Activated CD4-positive, alpha-beta memory T cell treated with anti-CD3 and anti-CD28 coated beads for 36 hours (primary cell): ENCODE measurements around the gene WIPF2. TPM values are rescaled to one million over a fixed set of nuclear protein-coding genes. Genes with fewer than 3 reads are reported as not detected.
"Not testable (repeated sequence)": the region's sequence is repeated elsewhere in the genome, so short reads cannot be mapped to it uniquely, and the experiment has no call there.

ENCODE experiments used
- CTCF ChIA-PET: fragments of 350-600 bp; sonication (Branson Sonifier 250); formaldehyde crosslinking; loops from one replicate; lab custom pipeline; 2021; ENCODE audit warnings: antibody characterized with exemption, inconsistent platforms; lab: Charles Lee
- POLR2A ChIA-PET: fragments of 350-600 bp; sonication (Branson Sonifier 250); formaldehyde crosslinking; loops from one replicate; lab custom pipeline; 2021; ENCODE audit warnings: antibody characterized with exemption; lab: Charles Lee
- DNase-seq: peaks from one replicate; pipeline ENCODE4 v3.0.0-alpha.2; 2020
- H3K27ac Mint-ChIP-seq: one replicate; pipeline ENCODE4 v1.8.0; 2021; ENCODE audit warnings: mixed read lengths
- H3K27me3 Mint-ChIP-seq: one replicate; pipeline ENCODE4 v1.8.0; 2021; ENCODE audit warnings: mixed read lengths
- H3K36me3 Mint-ChIP-seq: one replicate; pipeline ENCODE4 v1.8.0; 2021; ENCODE audit warnings: mixed read lengths
- H3K4me1 Mint-ChIP-seq: one replicate; pipeline ENCODE4 v1.8.0; 2021; ENCODE audit warnings: low read depth, mixed read lengths
- H3K4me3 Mint-ChIP-seq: one replicate; pipeline ENCODE4 v1.8.0; 2021; ENCODE audit warnings: mild to moderate bottlenecking, mixed read lengths
- H3K9me3 Mint-ChIP-seq: one replicate; pipeline ENCODE4 v1.8.0; 2021; ENCODE audit warnings: mixed read lengths
- intact Hi-C: fragments of 100-400 bp; cut with micrococcal nuclease; formaldehyde crosslinking; loops from one replicate; pipeline ENCODE4 v1.15.1; 2023
- total RNA-seq, 2 experiments: library from RNA; stranded (reverse); gene quantifications; one replicate each; pipeline ENCODE4 v1.2.3, GENCODE V29; 2021

Gene WIPF2
- total RNA-seq, 2 experiments from 2014 or later: 19.0 to 20.6 TPM

- intact Hi-C loops: no loop called here
Measured at GRCh38 chr17:40224718-40225550, 5.8 kb downstream of the WIPF2 start.

GRCh38 chr17:40229146-40229545 lies 10.0 kb downstream of the WIPF2 start:
- intact Hi-C loops, H3K9me3 Mint-ChIP-seq, H3K27ac Mint-ChIP-seq, H3K4me3 Mint-ChIP-seq, H3K36me3 Mint-ChIP-seq, DNase-seq, H3K27me3 Mint-ChIP-seq: not testable (repeated sequence)
- H3K4me1 Mint-ChIP-seq: peaks cover 24% of the 10 kb centered on the region
- ChIA-PET CTCF (interaction anchor here (0.9 to 1.5 kb wide), 3 partner anchors 22 to 216 kb away, joined by 3 read pairs; no protein-coding TSS in a partner anchor), POLR2A (interaction anchor here (1.2 kb wide), 1 partner anchor 10 kb away, joined by 5 read pairs; the partner anchor contains the start of gene WIPF2)

More at GRCh38 chr17:40224718-40225550, 5.8 kb downstream of the WIPF2 start:
- no peaks in the 10 kb centered on the region for H3K9me3 Mint-ChIP-seq
- H3K4me3 Mint-ChIP-seq: no peak overlapping the region
- no peaks in the 10 kb centered on the region for H3K27me3 Mint-ChIP-seq
- DNase-seq: no peak
- peaks cover 8% of the 10 kb centered on the region for H3K36me3 Mint-ChIP-seq
- ChIA-PET POLR2A (no interaction called here), CTCF (no interaction called here)
- peaks cover 29% of the 10 kb centered on the region for H3K4me1 Mint-ChIP-seq
- no peak overlapping the region for H3K27ac Mint-ChIP-seq

GRCh38 chr17:40230670-40231069 lies 11.6 kb downstream of the WIPF2 start:
- Mint-ChIP-seq H3K27ac (no peak overlapping the region), H3K9me3 (no peaks in the 10 kb centered on the region)

GRCh38 chr17:40231928-40232327 lies 12.8 kb downstream of the WIPF2 start:
- intact Hi-C loops: loop anchor here (5.0 kb wide), 1 partner anchor 50 kb away; no protein-coding TSS in a partner anchor
- H3K4me3 Mint-ChIP-seq, H3K9me3 Mint-ChIP-seq, H3K27ac Mint-ChIP-seq, DNase-seq, POLR2A ChIA-PET, H3K27me3 Mint-ChIP-seq: not testable (repeated sequence)
- CTCF ChIA-PET: interaction anchor here (1.4 kb wide), 1 partner anchor 71 kb away, joined by 5 read pairs; no protein-coding TSS in a partner anchor
- Mint-ChIP-seq H3K4me1 (peaks cover 18% of the 10 kb centered on the region), H3K36me3 (peaks cover 16% of the 10 kb centered on the region)

More at GRCh38 chr17:40230670-40231069, 11.6 kb downstream of the WIPF2 start:
- DNase-seq: no peak
- H3K27me3 Mint-ChIP-seq: no peaks in the 10 kb centered on the region
- peaks cover 16% of the 10 kb centered on the region for H3K36me3 Mint-ChIP-seq
- no peak overlapping the region for H3K4me3 Mint-ChIP-seq
- POLR2A ChIA-PET: interaction anchor here (0.6 to 1.2 kb wide), 2 partner anchors 12 to 62 kb away, joined by 4 to 5 read pairs; partner anchors contain the start of gene WIPF2
- intact Hi-C loops: loop anchor here (5.0 kb wide), 1 partner anchor 52 kb away; no protein-coding TSS in a partner anchor
- H3K4me1 Mint-ChIP-seq: peaks cover 18% of the 10 kb centered on the region
- CTCF ChIA-PET: no interaction called here

- Mint-ChIP-seq H3K27me3 (no peaks in the 10 kb centered on the region), H3K4me1 (peaks cover 24% of the 10 kb centered on the region), H3K36me3 (peaks cover 4% of the 10 kb centered on the region), H3K27ac (no peak overlapping the region), H3K9me3 (no peaks in the 10 kb centered on the region), H3K4me3 (no peak overlapping the region)
- intact Hi-C loops: no loop called here
- ChIA-PET POLR2A (no interaction called here), CTCF (interaction anchor here (1.4 kb wide), 1 partner anchor 209 kb away, joined by 5 read pairs; no protein-coding TSS in a partner anchor)
- DNase-seq: no peak
Measured at GRCh38 chr17:40241252-40241834, 22.2 kb downstream of the WIPF2 start.

GRCh38 chr17:40242774-40243173 lies 23.7 kb downstream of the WIPF2 start:
- intact Hi-C loops: no loop called here
- Mint-ChIP-seq H3K4me1 (peaks cover 24% of the 10 kb centered on the region), H3K27ac (no peak overlapping the region), H3K9me3 (no peaks in the 10 kb centered on the region), H3K27me3 (no peaks in the 10 kb centered on the region), H3K36me3 (peaks cover 4% of the 10 kb centered on the region), H3K4me3 (no peak overlapping the region)
- DNase-seq: no peak
- POLR2A ChIA-PET: no interaction called here
- CTCF ChIA-PET: interaction anchor here (0.6 to 1.1 kb wide), 2 partner anchors 26 to 216 kb away, joined by 3 to 7 read pairs; no protein-coding TSS in a partner anchor

GRCh38 chr17:40243761-40244160 lies 24.7 kb downstream of the WIPF2 start:
- Mint-ChIP-seq H3K4me3 (no peak overlapping the region), H3K9me3 (no peaks in the 10 kb centered on the region), H3K36me3 (peaks cover 2% of the 10 kb centered on the region), H3K27ac (no peak overlapping the region), H3K27me3 (no peaks in the 10 kb centered on the region), H3K4me1 (peaks cover 26% of the 10 kb centered on the region)
- no peak for DNase-seq
- intact Hi-C loops: no loop called here
- ChIA-PET POLR2A (interaction anchor here (0.5 kb wide), 1 partner anchor 7 kb away, joined by 4 read pairs; no protein-coding TSS in a partner anchor), CTCF (interaction anchor here (1.0 kb wide), 1 partner anchor 216 kb away, joined by 3 read pairs; no protein-coding TSS in a partner anchor)

GRCh38 chr17:40244255-40244654 lies 25.2 kb downstream of the WIPF2 start:
- peaks cover 2% of the 10 kb centered on the region for H3K36me3 Mint-ChIP-seq
- no peak overlapping the region for H3K27ac Mint-ChIP-seq
- no peak overlapping the region for H3K4me3 Mint-ChIP-seq
- H3K27me3 Mint-ChIP-seq: no peaks in the 10 kb centered on the region
- H3K9me3 Mint-ChIP-seq: no peaks in the 10 kb centered on the region
- CTCF ChIA-PET: interaction anchor here (1.0 to 1.4 kb wide), 2 partner anchors 42 to 217 kb away, joined by 3 to 5 read pairs; no protein-coding TSS in a partner anchor
- H3K4me1 Mint-ChIP-seq: peaks cover 29% of the 10 kb centered on the region
- intact Hi-C loops: no loop called here
- POLR2A ChIA-PET: interaction anchor here (0.5 kb wide), 1 partner anchor 8 kb away, joined by 4 read pairs; no protein-coding TSS in a partner anchor
- DNase-seq: no peak

GRCh38 chr17:40247926-40248495 lies 28.9 kb downstream of the WIPF2 start:
- intact Hi-C loops: no loop called here
- ChIA-PET POLR2A (no interaction called here), CTCF (no interaction called here)
- H3K4me1 Mint-ChIP-seq: peaks cover 19% of the 10 kb centered on the region
- no peaks in the 10 kb centered on the region for H3K27me3 Mint-ChIP-seq
- no peak overlapping the region for H3K27ac Mint-ChIP-seq
- H3K36me3 Mint-ChIP-seq: peaks cover 2% of the 10 kb centered on the region
- DNase-seq: no peak
- H3K4me3 Mint-ChIP-seq: no peak overlapping the region
- H3K9me3 Mint-ChIP-seq: no peaks in the 10 kb centered on the region

- no peak overlapping the region for H3K27ac Mint-ChIP-seq
- H3K27me3 Mint-ChIP-seq: no peaks in the 10 kb centered on the region
- intact Hi-C loops: no loop called here
- ChIA-PET POLR2A (interaction anchor here (0.6 kb wide), 1 partner anchor 18 kb away, joined by 3 read pairs; no protein-coding TSS in a partner anchor), CTCF (no interaction called here)
- H3K4me3 Mint-ChIP-seq: no peak overlapping the region
- H3K4me1 Mint-ChIP-seq: peaks cover 18% of the 10 kb centered on the region
- peaks cover 2% of the 10 kb centered on the region for H3K36me3 Mint-ChIP-seq
- H3K9me3 Mint-ChIP-seq: no peaks in the 10 kb centered on the region
- no peak for DNase-seq
Measured at GRCh38 chr17:40248507-40248906, 29.4 kb downstream of the WIPF2 start.

GRCh38 chr17:40251576-40251975 lies 32.5 kb downstream of the WIPF2 start:
- ChIA-PET POLR2A (no interaction called here), CTCF (interaction anchor here (1.1 kb wide), 1 partner anchor 22 kb away, joined by 3 read pairs; no protein-coding TSS in a partner anchor)
- intact Hi-C loops: no loop called here
- H3K36me3 Mint-ChIP-seq: peaks cover 2% of the 10 kb centered on the region
- H3K9me3 Mint-ChIP-seq: no peaks in the 10 kb centered on the region
- no peaks in the 10 kb centered on the region for H3K27me3 Mint-ChIP-seq
- no peak for DNase-seq
- H3K4me1 Mint-ChIP-seq: peaks cover 22% of the 10 kb centered on the region
- H3K27ac Mint-ChIP-seq: no peak overlapping the region
- H3K4me3 Mint-ChIP-seq: no peak overlapping the region
